HG02798 (cell line): Measurements from ENCODE around the gene ARMH4.

Experiments
- ATAC-seq: cut with Tn5 transposase; IDR thresholded peaks from one replicate; pipeline ENCODE4 v1.9.1; 2021; ENCODE audit warnings: mild to moderate bottlenecking; ENCODE audit not compliant: unreplicated experiment, poor library complexity

Gene ARMH4

DNA sequence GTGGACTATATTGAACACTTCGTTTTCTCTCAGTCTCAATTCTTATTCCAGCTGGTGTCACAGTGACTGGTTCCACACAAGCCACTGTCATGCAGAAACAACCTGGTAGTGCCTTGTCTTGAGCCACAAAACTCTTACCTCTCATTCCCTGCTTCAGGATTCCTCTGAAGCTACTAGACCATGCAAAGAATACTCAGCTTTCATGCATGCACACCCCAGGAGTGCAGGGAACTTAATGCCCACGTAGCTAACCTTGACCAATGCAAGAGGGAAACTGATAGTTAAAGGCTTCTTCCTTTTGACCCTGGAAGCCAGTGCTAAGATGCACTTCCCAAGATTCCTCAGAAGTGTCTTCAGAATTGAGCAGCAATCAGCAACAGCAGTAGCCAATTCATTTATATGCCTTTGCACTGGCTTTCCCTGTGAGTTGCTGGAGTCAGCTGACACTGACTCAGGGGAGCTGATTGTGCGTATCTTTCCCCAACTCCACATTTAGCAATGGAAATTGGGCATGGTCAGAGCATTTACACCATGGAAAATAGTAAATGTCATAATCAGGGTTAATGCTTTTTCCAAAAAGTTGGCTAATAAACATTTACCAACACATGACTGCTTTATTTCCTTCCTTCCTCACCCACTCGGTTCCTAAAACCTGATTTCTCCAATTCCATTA lies 172.5 kb downstream of the ARMH4 start:
- ATAC-seq = no peak

DNA sequence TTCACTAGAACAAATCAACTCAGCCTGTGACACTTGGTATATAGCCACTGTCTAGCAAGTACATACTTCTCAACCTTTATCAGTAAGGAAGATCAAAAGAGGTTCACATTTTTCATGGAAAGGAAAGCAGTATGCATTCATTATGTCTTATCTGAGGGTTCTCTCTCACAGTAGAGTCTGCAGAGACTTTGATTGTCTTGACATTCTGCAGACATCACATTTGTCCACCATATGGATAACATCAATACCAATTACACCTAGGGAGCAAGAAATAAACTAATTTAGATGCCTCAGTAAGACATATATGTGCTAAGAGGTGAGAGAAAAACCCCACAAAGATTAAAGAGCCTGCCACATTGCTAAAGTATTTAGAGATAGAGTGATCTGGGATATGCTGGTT lies 175.3 kb downstream of the ARMH4 start:
- no peak for ATAC-seq

DNA sequence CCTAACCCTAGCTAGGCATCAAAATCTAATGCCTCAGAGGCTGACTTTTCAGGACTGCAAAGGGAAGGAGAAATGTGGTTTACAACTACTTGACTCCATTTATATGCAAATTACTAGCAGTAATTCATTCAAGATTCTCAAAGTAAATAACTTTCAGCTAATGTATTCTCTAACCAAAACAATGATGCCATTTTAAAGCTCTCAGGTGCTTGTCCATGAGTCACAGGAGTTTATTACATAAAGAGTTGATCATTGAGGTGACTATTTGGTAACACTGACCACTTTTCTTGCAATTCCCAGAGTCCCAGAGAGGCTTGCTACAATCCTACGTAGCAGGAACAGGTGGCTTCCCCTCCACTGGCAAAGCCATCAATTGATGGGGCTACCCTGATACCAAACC lies 177.1 kb downstream of the ARMH4 start:
- no peak for ATAC-seq

DNA sequence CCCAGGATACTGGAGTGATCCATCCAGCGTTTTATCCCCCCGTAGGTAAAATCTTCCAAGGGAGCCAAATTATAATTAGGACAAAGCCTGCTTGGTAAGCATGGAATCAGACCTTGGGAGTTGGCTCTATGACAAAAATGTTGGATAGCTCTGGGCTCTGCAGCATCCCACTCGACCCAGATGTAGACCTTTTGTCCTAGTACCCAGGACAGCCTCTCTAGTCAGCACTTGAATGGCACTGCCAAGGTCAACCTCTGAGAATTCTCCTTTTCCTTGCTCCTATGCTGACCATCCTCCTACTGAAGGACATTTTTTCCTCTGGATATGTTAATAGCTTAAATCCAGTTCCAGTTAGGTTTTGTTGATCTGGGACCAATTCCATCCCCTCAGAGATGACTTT lies 181.4 kb downstream of the ARMH4 start:
- no peak for ATAC-seq

DNA sequence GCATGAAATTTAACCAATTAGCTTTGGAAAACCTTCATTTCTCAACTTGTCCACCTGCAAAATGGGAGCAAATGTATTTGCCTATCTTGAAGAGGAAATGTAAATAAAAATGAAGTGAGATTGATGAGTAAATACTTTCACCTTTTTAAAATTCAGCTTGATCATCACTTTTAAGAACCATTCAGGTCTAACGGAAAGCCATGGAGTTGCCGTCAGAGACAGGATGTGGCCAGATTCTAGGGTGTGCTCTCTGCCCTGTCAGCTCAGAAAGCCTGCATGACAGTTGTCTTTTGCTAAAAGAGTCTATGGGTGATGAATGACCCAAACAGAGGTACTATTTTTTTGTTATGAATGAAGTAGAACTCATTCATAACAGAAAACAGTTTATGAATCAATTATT lies 181.8 kb downstream of the ARMH4 start:
- no peak for ATAC-seq

DNA sequence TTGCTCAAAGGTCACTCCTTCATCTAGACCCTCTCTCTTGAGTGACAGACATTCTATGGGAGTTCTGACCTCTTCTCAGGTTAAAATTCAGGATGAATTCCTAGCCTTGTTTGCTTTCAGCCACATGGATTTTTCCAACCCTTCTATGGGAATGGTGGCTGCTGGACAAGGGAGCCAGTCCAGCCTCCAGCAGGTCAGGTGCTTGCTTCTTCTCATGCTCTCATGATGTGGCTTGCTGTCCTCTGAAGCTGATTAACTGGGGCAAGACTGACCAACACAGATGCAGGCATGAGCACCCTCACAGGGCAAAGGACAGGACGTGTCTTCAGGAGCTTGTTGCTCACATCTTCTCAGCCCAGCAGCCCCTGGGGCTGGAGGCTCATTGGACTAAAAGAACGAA lies 188.9 kb downstream of the ARMH4 start:
- ATAC-seq = no peak

DNA sequence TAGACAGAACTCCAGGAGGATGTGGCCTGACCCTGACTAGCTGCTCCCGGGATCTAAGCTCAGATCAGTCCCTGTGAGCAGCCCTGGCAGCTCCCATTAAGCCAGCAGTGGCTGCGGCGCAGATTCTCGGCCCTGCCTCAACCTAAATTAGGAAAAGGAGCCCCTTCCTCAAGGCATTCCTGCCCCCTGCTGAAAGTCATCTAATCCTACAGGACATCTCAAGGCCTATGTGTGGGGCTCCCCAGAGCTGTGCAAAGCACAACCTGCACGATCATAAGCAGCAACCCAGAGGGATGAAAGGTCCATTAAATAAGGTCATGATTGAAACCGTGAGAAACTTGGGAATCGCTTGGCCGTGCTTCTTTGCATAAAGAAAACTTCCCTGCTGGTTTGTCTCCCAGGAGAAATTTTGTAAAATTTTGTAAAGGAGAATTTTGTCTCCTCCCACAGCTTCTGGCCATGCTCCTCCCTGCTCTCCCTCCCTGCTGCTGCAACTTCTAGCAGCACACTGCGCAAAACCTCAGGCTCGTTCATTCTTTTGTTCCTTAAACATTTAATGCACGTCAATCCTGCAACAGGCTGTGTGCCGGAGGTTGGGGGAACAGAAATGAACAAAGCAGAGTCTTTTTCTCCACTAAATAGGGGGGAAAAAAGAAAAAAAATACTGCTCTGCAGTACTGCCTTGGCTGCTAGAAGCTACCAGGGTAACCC lies 189.5 kb downstream of the ARMH4 start:
- no peak for ATAC-seq

DNA sequence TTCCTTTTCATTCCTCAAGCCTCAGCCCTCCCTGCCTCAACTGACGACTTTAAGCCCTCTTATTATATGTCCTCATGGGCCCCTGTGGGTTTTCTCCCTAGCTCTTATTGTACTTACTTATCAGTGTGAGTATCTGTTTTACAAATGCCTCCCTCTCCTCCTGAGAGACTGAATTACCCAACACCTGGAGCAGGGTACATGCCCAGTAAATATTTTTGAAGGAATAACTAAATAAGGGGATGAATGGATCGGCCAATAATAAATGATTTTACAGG lies 190.3 kb downstream of the ARMH4 start:
- no peak for ATAC-seq

DNA sequence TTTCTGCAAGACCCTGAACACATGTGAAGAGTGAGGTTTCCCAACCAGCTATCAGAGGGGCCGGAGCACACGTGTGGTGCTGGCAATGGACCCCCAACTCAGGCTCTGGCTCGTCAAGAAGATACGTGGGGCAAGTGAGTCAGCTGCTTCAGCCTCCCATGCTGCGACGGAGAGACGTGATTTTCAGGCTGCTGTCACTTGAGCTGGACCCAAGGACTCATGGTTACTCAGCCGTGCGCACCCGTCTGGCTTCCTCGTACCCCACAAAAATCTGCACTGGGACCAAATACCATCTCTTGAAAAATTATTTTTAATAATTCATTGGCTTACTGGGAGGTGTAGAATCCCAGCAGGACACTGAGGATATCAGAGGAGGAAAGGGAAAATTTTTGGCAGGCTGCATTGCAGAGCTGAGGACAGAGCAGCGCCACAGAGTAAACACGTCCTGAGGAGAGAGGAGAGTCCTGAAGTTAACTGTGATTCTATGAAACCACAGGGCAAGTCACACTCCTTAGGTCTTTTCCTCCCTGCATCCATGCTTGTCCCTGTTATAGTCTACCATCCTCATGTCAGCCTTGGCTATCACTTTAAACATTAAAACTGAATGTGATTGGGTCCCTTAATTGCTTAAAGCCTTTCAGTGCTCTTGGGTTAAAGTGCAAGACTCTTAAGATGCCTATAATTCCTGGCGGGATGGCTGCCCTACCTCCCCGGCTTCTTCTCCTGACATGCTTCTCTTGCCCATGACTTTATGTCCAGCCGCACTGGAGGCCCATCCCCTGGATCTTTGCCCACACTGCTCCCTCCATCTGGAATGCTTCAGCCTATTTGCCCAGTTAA lies 190.8 kb downstream of the ARMH4 start:
- no peak for ATAC-seq

DNA sequence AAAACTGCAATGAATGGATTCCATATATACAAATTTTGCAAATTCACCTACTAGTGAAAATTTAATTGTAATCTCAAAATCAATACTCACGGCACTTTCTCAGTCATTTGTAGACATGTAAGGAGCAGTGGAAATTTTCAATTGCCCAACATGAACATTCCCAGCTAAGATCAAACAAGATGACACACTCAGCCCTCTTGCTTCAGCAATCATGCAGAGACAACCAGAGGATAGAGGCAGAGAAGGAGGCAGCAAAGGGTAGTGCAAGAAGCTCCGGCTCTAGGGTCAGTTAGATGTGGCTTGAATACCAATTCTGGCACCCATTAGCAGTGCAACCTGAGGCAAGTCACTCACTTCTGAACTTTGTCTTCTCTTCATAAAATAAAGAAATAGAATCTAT lies 194.6 kb downstream of the ARMH4 start:
- ATAC-seq = no peak
